Naive B cell (primary cell): ENCODE data around the gene RBFOX1. TPM values are rescaled to one million over a fixed set of nuclear protein-coding genes. Genes with fewer than 3 reads are reported as not detected.

Experiments
- ATAC-seq, 2 donors: fragments of 150-1000 bp; cut with Tn5 transposase; 2 replicates each; pipeline ENCODE4 v1.10.0; 2021; ENCODE audit warnings: low read depth in 2 of 2, mild to moderate bottlenecking in 2 of 2, moderate library complexity in 2 of 2
- DNase-seq: peaks from one replicate; pipeline ENCODE4 v3.0.0; 2022
- H3K27ac Mint-ChIP-seq, 6 donors: one replicate each; pipeline ENCODE4 v1.8.0; 2020 to 2022; ENCODE audit warnings: mild to moderate bottlenecking in 6 of 6, mixed read lengths in 6 of 6, moderate library complexity in 5 of 6, inconsistent platforms in 2 of 6
- H3K27me3 Mint-ChIP-seq, 3 donors: one replicate each; pipeline ENCODE4 v1.8.0; 2021 to 2022; ENCODE audit warnings: mixed read lengths in 3 of 3, mild to moderate bottlenecking in 1 of 3
- H3K36me3 Mint-ChIP-seq, 2 donors: one replicate each; pipeline ENCODE4 v1.8.0; 2020 to 2022; ENCODE audit warnings: mixed read lengths in 2 of 2, inconsistent platforms in 1 of 2, mild to moderate bottlenecking in 1 of 2
- H3K4me1 Mint-ChIP-seq, 3 donors: one replicate each; pipeline ENCODE4 v1.8.0; 2020 to 2022; ENCODE audit warnings: mixed read lengths in 3 of 3, inconsistent platforms in 1 of 3, mild to moderate bottlenecking in 1 of 3, moderate library complexity in 1 of 3
- H3K4me3 Mint-ChIP-seq, 8 donors: one replicate each; pipeline ENCODE4 v1.8.0; 2020 to 2022; ENCODE audit warnings: mild to moderate bottlenecking in 8 of 8, mixed read lengths in 8 of 8, moderate library complexity in 8 of 8, inconsistent platforms in 2 of 8
- H3K9me3 Mint-ChIP-seq, 7 donors: one replicate each; pipeline ENCODE4 v1.8.0; 2020 to 2022; ENCODE audit warnings: mixed read lengths in 7 of 7, mild to moderate bottlenecking in 5 of 7, inconsistent platforms in 2 of 7, moderate library complexity in 1 of 7
- polyA plus RNA-seq, 6 donors: library from polyadenylated mRNA; unstranded; fragments of 300-500 nt; fragmentation: Illumina TruSeq; gene quantifications; one replicate each; pipeline ENCODE4 v1.2.3, GENCODE V29; 2021; ENCODE audit warnings: low read depth in 6 of 6

The RBFOX1 gene
- polyA plus RNA-seq, 6 donors from 2014 or later = not detected

GRCh38 chr16:7443142-7443541 lies 110.5 kb downstream of the RBFOX1 start:
- no peaks in the 10 kb centered on the region for H3K36me3 Mint-ChIP-seq
- H3K4me1 Mint-ChIP-seq = no peaks in the 10 kb centered on the region
- H3K9me3 Mint-ChIP-seq = peaks cover 0 to 8% (median 0%) of the 10 kb centered on the region in 7 donors
- no peak for ATAC-seq
- no peaks in the 10 kb centered on the region for H3K27me3 Mint-ChIP-seq
- no peak overlapping the region for H3K27ac Mint-ChIP-seq
- no peak overlapping the region for H3K4me3 Mint-ChIP-seq
- DNase-seq = no peak

GRCh38 chr16:7443648-7444365 lies 111.2 kb downstream of the RBFOX1 start:
- Mint-ChIP-seq H3K36me3 (no peaks in the 10 kb centered on the region), H3K27ac (no peak overlapping the region), H3K4me1 (no peaks in the 10 kb centered on the region), H3K9me3 (peaks cover 0 to 8% (median 0%) of the 10 kb centered on the region in 7 donors), H3K27me3 (no peaks in the 10 kb centered on the region), H3K4me3 (no peak overlapping the region)
- DNase-seq = no peak
- no peak for ATAC-seq

GRCh38 chr16:7449306-7449705 lies 116.7 kb downstream of the RBFOX1 start:
- no peaks in the 10 kb centered on the region for H3K27me3 Mint-ChIP-seq
- H3K4me3 Mint-ChIP-seq = no peak overlapping the region
- H3K27ac Mint-ChIP-seq = no peak overlapping the region
- no peaks in the 10 kb centered on the region for H3K36me3 Mint-ChIP-seq
- DNase-seq (no peak), ATAC-seq (no peak)
- peaks cover 0 to 27% (median 8%) of the 10 kb centered on the region in 7 donors for H3K9me3 Mint-ChIP-seq
- H3K4me1 Mint-ChIP-seq = no peaks in the 10 kb centered on the region

- Mint-ChIP-seq H3K27me3 (no peaks in the 10 kb centered on the region), H3K4me1 (no peaks in the 10 kb centered on the region), H3K4me3 (peak overlapping the region in 1 of 8 donors; percentile 16), H3K9me3 (peaks cover 0 to 27% (median 8%) of the 10 kb centered on the region in 7 donors), H3K27ac (peak overlapping the region in 1 of 6 donors; percentile 62), H3K36me3 (no peaks in the 10 kb centered on the region)
- DNase-seq (no peak), ATAC-seq (no peak)
Observed at GRCh38 chr16:7449808-7450207, 117.2 kb downstream of the RBFOX1 start.

DNA sequence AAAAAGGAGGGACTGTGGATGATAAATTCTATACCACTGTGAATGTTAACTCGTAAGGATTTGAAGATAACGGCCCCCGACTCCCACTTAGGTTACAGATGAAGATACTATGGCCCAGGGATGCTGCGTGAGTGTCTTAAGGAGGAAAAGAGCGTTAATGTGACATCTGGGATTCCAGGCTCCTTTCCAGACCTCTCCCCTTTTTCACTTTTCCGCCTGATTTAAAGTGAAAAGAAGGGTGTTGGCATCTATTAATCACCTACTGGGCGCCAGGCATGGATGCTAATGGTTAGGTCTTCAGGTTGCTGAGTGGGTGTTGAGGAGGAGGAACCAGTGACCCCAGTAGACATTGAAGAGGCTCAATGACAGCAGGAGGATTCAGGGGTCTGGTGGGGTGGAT lies 117.8 kb downstream of the RBFOX1 start:
- Mint-ChIP-seq H3K4me1 (no peaks in the 10 kb centered on the region), H3K9me3 (peaks cover 0 to 27% (median 8%) of the 10 kb centered on the region in 7 donors)

DNA sequence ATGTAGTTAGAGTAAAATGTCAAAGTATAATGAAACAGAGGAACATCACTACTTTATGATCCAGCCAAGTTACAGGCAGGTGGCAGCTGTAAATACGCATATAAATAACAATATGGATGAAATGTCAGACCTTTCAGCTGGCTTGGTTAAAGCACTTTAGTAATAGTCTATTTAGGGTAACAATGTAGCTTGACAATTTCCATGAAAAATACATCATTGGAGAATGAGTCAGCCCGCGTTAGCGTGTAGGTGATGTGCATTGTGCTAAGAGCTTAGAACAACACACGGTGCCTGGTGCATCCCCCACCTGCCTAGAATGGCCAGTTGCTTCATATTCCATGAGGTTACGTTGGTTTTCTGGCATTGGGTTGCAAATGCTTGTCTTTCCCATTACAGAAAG lies 119.4 kb downstream of the RBFOX1 start:
- H3K27ac Mint-ChIP-seq = no peak overlapping the region
- H3K4me1 Mint-ChIP-seq = no peaks in the 10 kb centered on the region
- DNase-seq (no peak), ATAC-seq (no peak)
- H3K4me3 Mint-ChIP-seq = no peak overlapping the region
- peaks cover 5 to 24% (median 8%) of the 10 kb centered on the region in 7 donors for H3K9me3 Mint-ChIP-seq
- no peaks in the 10 kb centered on the region for H3K27me3 Mint-ChIP-seq
- H3K36me3 Mint-ChIP-seq = no peaks in the 10 kb centered on the region

More for the DNA sequence above, 117.8 kb downstream of the RBFOX1 start:
- no peak for ATAC-seq
- DNase-seq = no peak
- no peak overlapping the region for H3K4me3 Mint-ChIP-seq
- H3K27me3 Mint-ChIP-seq = no peaks in the 10 kb centered on the region
- no peak overlapping the region for H3K27ac Mint-ChIP-seq
- H3K36me3 Mint-ChIP-seq = no peaks in the 10 kb centered on the region

GRCh38 chr16:7456211-7456610 lies 123.6 kb downstream of the RBFOX1 start:
- Mint-ChIP-seq H3K27me3 (no peaks in the 10 kb centered on the region), H3K4me1 (no peaks in the 10 kb centered on the region), H3K4me3 (no peak overlapping the region), H3K36me3 (no peaks in the 10 kb centered on the region), H3K27ac (no peak overlapping the region), H3K9me3 (peaks cover 8 to 31% (median 11%) of the 10 kb centered on the region in 7 donors)
- DNase-seq = no peak
- no peak for ATAC-seq

DNA sequence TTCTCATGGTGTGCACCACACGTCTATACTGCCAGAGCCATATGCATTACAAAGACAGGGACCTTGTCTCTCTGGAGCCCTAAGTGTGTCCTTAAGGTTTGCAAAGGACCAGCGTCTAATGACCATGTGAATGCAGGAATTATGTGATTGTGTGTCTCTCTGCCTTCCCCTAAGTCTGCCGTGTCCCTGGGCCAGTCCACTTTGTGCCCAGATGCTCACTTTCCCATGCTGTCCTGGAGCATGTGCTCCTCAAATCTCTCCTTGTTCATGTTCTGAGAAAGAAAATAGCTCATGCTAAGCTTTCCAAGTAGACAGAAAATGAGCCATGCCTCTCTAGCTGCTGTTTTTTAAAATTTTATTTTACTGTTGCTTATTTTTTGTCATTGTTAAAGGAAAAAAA lies 125.5 kb downstream of the RBFOX1 start:
- no peaks in the 10 kb centered on the region for H3K27me3 Mint-ChIP-seq
- H3K4me1 Mint-ChIP-seq = no peaks in the 10 kb centered on the region
- peaks cover 6 to 24% (median 10%) of the 10 kb centered on the region in 7 donors for H3K9me3 Mint-ChIP-seq
- no peak overlapping the region for H3K27ac Mint-ChIP-seq
- no peaks in the 10 kb centered on the region for H3K36me3 Mint-ChIP-seq
- ATAC-seq (no peak), DNase-seq (no peak)
- H3K4me3 Mint-ChIP-seq = no peak overlapping the region

DNA sequence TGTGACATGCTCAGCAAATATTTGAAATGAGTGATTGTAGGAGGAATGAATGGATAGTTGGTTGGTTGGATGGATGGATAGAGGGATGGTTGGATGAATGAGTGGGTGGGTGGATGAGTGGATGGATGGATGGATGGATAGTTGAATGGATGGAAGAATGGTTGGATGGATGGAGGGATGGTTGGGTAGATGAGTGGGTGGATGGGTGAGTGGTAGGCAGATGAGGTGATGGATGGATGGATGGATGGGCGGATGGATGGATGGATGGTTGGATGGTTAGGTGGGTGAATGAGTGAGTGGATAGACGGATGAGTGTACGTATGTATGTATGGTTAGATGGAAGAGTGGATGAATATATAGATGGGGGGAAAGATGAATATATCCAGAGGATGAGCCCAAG lies 137.7 kb downstream of the RBFOX1 start:
- H3K9me3 Mint-ChIP-seq = peaks cover 0 to 11% (median 3%) of the 10 kb centered on the region in 7 donors
- no peaks in the 10 kb centered on the region for H3K4me1 Mint-ChIP-seq
- no peaks in the 10 kb centered on the region for H3K27me3 Mint-ChIP-seq
- H3K27ac Mint-ChIP-seq = no peak overlapping the region
- H3K4me3 Mint-ChIP-seq = no peak overlapping the region
- ATAC-seq (no peak), DNase-seq (no peak)
- peaks cover 0 to under 1% of the 10 kb centered on the region in 2 donors for H3K36me3 Mint-ChIP-seq

GRCh38 chr16:7471268-7471667 lies 138.6 kb downstream of the RBFOX1 start:
- Mint-ChIP-seq H3K27me3 (no peaks in the 10 kb centered on the region), H3K27ac (no peak overlapping the region), H3K4me3 (no peak overlapping the region), H3K36me3 (no peaks in the 10 kb centered on the region), H3K4me1 (no peaks in the 10 kb centered on the region), H3K9me3 (peaks cover 0 to 11% (median 3%) of the 10 kb centered on the region in 7 donors)
- no peak for DNase-seq
- no peak for ATAC-seq

GRCh38 chr16:7482032-7482431 lies 149.4 kb downstream of the RBFOX1 start:
- no peak for ATAC-seq
- Mint-ChIP-seq H3K27me3 (no peaks in the 10 kb centered on the region), H3K4me1 (no peaks in the 10 kb centered on the region), H3K4me3 (no peak overlapping the region), H3K27ac (no peak overlapping the region), H3K9me3 (peaks cover 0 to 4% (median 0%) of the 10 kb centered on the region in 7 donors), H3K36me3 (no peaks in the 10 kb centered on the region)
- no peak for DNase-seq

GRCh38 chr16:7482596-7483290 lies 150.1 kb downstream of the RBFOX1 start:
- Mint-ChIP-seq H3K4me1 (no peaks in the 10 kb centered on the region), H3K4me3 (peak overlapping the region in 1 of 8 donors; percentile 42), H3K27ac (no peak overlapping the region), H3K36me3 (no peaks in the 10 kb centered on the region), H3K27me3 (no peaks in the 10 kb centered on the region), H3K9me3 (peaks cover 0 to 4% (median 0%) of the 10 kb centered on the region in 7 donors)
- no peak for DNase-seq
- ATAC-seq = no peak

DNA sequence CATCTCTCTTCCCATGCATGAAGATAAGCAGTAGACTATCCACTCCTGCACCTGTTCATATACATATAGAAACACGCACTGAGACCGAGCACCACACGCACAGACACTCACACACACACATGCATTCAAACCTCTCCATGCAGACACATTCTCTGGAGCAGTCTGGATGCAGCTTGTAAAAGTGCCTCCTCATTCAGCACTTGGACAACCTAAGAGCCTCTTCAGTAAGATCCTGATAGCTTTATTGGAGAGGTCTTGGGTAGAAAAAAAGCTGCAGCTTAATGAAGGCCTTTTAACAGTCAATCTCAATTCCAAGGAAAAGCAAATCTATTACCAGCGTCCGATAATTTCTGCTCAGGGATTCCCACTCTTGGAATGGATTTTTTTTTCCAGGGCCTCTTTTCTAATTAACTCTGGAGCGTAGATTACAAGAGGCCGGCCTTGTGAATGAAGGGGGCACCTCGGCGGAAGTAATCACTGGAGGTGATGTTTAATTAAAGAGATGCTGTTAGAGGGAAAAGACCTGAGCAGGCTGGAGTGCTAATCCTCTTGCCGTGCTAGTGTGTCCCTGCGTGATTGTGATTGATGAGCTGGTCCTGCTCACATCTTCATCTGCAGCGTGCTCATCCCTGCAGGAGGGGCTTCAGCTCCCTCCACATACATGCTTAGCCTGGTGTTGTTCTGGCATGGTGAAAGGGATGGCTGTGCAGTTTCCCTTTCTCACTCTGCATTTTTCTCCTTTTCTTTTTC lies 155.1 kb downstream of the RBFOX1 start:
- no peak for ATAC-seq
- no peaks in the 10 kb centered on the region for H3K4me1 Mint-ChIP-seq
- H3K9me3 Mint-ChIP-seq = peaks cover 0 to 7% (median 1%) of the 10 kb centered on the region in 7 donors
- H3K27ac Mint-ChIP-seq = no peak overlapping the region
- H3K4me3 Mint-ChIP-seq = no peak overlapping the region
- H3K36me3 Mint-ChIP-seq = no peaks in the 10 kb centered on the region
- no peak for DNase-seq
- no peaks in the 10 kb centered on the region for H3K27me3 Mint-ChIP-seq
